Glutamatergic neuron (in vitro differentiated cells): ENCODE data around the gene ADGRG6. TPM values are rescaled to one million over a fixed set of nuclear protein-coding genes. Genes with fewer than 3 reads are reported as not detected.

Experiments
- DNase-seq: peaks from one replicate; pipeline ENCODE4 v3.0.0; 2022
- H3K27ac Mint-ChIP-seq: one replicate; pipeline ENCODE4 v1.8.0; 2020; ENCODE audit warnings: mild to moderate bottlenecking, mixed read lengths, inconsistent platforms; ENCODE audit not compliant: unreplicated experiment
- H3K27me3 Mint-ChIP-seq: one replicate; pipeline ENCODE4 v1.8.0; 2020; ENCODE audit warnings: mild to moderate bottlenecking, moderate library complexity, mixed read lengths, inconsistent platforms; ENCODE audit not compliant: unreplicated experiment
- H3K36me3 Mint-ChIP-seq: one replicate; pipeline ENCODE4 v1.8.0; 2020; ENCODE audit warnings: mild to moderate bottlenecking, mixed read lengths, inconsistent platforms; ENCODE audit not compliant: unreplicated experiment
- H3K4me1 Mint-ChIP-seq: one replicate; pipeline ENCODE4 v1.8.0; 2020; ENCODE audit warnings: mild to moderate bottlenecking, low read depth, mixed read lengths, inconsistent platforms; ENCODE audit not compliant: unreplicated experiment
- H3K4me3 Mint-ChIP-seq: one replicate; pipeline ENCODE4 v1.8.0; 2020; ENCODE audit warnings: mild to moderate bottlenecking, mixed read lengths, inconsistent platforms; ENCODE audit not compliant: unreplicated experiment
- H3K9me3 Mint-ChIP-seq: one replicate; pipeline ENCODE4 v1.8.0; 2020; ENCODE audit warnings: mild to moderate bottlenecking, moderate library complexity, mixed read lengths, inconsistent platforms; ENCODE audit not compliant: unreplicated experiment
- CTCF ChIP-seq: fragments of 200-600 bp; sonication (generic); IDR thresholded peaks from one replicate; pipeline ENCODE4 v1.5.0; 2021; ENCODE audit not compliant: partially characterized antibody, unreplicated experiment
- total RNA-seq: library from RNA; stranded (reverse); fragmentation: NEBNext Ultra II Directional; extraction: Animal tissue kit (Norgen Biotek cat#: 25700); gene quantifications from one replicate; pipeline ENCODE4 v1.2.1, GENCODE V29; 2021; ENCODE audit not compliant: unreplicated experiment

Gene ADGRG6
- total RNA-seq, 1 donor from 2014 or later = not detected

- no peak for DNase-seq
- Mint-ChIP-seq H3K36me3 (no peaks in the 10 kb centered on the region), H3K9me3 (no peaks in the 10 kb centered on the region), H3K4me3 (no peak overlapping the region), H3K27me3 (no peaks in the 10 kb centered on the region), H3K27ac (no peak overlapping the region), H3K4me1 (peaks cover 4% of the 10 kb centered on the region)
- no peak for TF ChIP-seq CTCF
Measured at GRCh38 chr6:142329486-142330113, 27.8 kb downstream of the ADGRG6 start.

GRCh38 chr6:142331075-142331551 lies 29.3 kb downstream of the ADGRG6 start:
- Mint-ChIP-seq H3K9me3 (no peaks in the 10 kb centered on the region), H3K4me3 (no peak overlapping the region), H3K27ac (no peak overlapping the region), H3K4me1 (peaks cover 4% of the 10 kb centered on the region), H3K27me3 (no peaks in the 10 kb centered on the region), H3K36me3 (no peaks in the 10 kb centered on the region)
- no peak for TF ChIP-seq CTCF
- DNase-seq = no peak

GRCh38 chr6:142331601-142332000 lies 29.8 kb downstream of the ADGRG6 start:
- TF ChIP-seq CTCF = no peak
- H3K9me3 Mint-ChIP-seq = no peaks in the 10 kb centered on the region
- H3K27ac Mint-ChIP-seq = no peak overlapping the region
- no peak for DNase-seq
- peaks cover 4% of the 10 kb centered on the region for H3K4me1 Mint-ChIP-seq
- H3K4me3 Mint-ChIP-seq = no peak overlapping the region
- H3K27me3 Mint-ChIP-seq = no peaks in the 10 kb centered on the region
- H3K36me3 Mint-ChIP-seq = no peaks in the 10 kb centered on the region

- Mint-ChIP-seq H3K4me3 (no peak overlapping the region), H3K9me3 (no peaks in the 10 kb centered on the region), H3K27me3 (no peaks in the 10 kb centered on the region), H3K27ac (no peak overlapping the region), H3K36me3 (no peaks in the 10 kb centered on the region), H3K4me1 (peaks cover 4% of the 10 kb centered on the region)
- no peak for DNase-seq
- TF ChIP-seq CTCF = no peak
Measured at GRCh38 chr6:142332393-142333098, 30.7 kb downstream of the ADGRG6 start.

GRCh38 chr6:142333431-142333830 lies 31.6 kb downstream of the ADGRG6 start:
- Mint-ChIP-seq H3K27ac (no peak overlapping the region), H3K4me3 (no peak overlapping the region), H3K9me3 (no peaks in the 10 kb centered on the region), H3K27me3 (no peaks in the 10 kb centered on the region), H3K4me1 (peaks cover 4% of the 10 kb centered on the region), H3K36me3 (no peaks in the 10 kb centered on the region)
- DNase-seq = no peak
- no peak for TF ChIP-seq CTCF
